ENCODE data around the gene TRIM77.
"Not testable (repeated sequence)": the region's sequence is repeated elsewhere in the genome, so short reads cannot be mapped to it uniquely, and the experiment has no call there.

Gene TRIM77

GRCh38 chr11:89709999-89710398 is at the start of gene TRIM77:
Gene TRIM77, plus strand, starts transcription at chr11:89710299. Its CDS starts 0 bp downstream, at chr11:89710299.
- TF ChIP-seq EP300 (IDR thresholded peaks at IDR 0.05; ENCODE audit: borderline replicate concordance); ZBTB7A (IDR thresholded peaks at IDR 0.05; ENCODE audit: low read depth): not testable (repeated sequence)
- TF ChIP-seq, protein P1, sequence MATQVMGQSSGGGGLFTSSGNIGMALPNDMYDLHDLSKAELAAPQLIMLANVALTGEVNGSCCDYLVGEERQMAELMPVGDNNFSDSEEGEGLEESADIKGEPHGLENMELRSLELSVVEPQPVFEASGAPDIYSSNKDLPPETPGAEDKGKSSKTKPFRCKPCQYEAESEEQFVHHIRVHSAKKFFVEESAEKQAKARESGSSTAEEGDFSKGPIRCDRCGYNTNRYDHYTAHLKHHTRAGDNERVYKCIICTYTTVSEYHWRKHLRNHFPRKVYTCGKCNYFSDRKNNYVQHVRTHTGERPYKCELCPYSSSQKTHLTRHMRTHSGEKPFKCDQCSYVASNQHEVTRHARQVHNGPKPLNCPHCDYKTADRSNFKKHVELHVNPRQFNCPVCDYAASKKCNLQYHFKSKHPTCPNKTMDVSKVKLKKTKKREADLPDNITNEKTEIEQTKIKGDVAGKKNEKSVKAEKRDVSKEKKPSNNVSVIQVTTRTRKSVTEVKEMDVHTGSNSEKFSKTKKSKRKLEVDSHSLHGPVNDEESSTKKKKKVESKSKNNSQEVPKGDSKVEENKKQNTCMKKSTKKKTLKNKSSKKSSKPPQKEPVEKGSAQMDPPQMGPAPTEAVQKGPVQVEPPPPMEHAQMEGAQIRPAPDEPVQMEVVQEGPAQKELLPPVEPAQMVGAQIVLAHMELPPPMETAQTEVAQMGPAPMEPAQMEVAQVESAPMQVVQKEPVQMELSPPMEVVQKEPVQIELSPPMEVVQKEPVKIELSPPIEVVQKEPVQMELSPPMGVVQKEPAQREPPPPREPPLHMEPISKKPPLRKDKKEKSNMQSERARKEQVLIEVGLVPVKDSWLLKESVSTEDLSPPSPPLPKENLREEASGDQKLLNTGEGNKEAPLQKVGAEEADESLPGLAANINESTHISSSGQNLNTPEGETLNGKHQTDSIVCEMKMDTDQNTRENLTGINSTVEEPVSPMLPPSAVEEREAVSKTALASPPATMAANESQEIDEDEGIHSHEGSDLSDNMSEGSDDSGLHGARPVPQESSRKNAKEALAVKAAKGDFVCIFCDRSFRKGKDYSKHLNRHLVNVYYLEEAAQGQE (IDR thresholded peaks at IDR 0.05; ENCODE audit: low read depth), result not testable (repeated sequence)

GRCh38 chr11:89667001-89667400 is 43.1 kb upstream of the TRIM77 start:
- TF ChIP-seq, protein P2, sequence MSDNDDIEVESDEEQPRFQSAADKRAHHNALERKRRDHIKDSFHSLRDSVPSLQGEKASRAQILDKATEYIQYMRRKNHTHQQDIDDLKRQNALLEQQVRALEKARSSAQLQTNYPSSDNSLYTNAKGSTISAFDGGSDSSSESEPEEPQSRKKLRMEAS (IDR thresholded peaks at IDR 0.05), result no peak
- no peak for TF ChIP-seq TAF1 (IDR thresholded peaks at IDR 0.05; ENCODE audit: low read depth)

GRCh38 chr11:89675383-89675782 is 34.7 kb upstream of the TRIM77 start:
- TF ChIP-seq RAD21 (IDR thresholded peaks at IDR 0.05; ENCODE audit: low read depth), result peak; percentile 51

DNA sequence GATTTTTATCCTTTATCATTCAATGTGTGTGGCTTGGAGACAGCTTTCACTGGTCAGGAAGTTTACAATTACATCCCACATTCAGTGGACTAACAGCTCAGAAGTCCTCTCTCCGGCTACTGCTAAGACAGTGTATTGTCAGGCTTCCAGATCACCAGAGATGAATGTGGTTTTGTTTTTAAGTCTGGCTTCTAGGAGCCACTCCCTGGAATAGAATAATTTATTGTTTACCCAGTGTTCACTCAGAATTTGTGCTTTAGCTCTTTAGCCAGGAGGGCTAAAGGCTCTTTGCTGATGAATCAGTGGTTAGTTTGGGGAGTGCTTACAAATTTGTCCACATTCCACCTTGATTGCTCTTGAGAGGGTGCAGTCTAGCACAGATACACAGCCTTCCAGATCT is 26.5 kb downstream of the TRIM77 start:
- TF ChIP-seq TCF12 (IDR thresholded peaks at IDR 0.05; ENCODE audit: low read depth) (no peak), FOXM1 (IDR thresholded peaks at IDR 0.05; ENCODE audit: borderline replicate concordance, low read depth) (no peak), CREB1 (IDR thresholded peaks at IDR 0.05; ENCODE audit: low read depth) (no peak)

- TF ChIP-seq EP300 (IDR thresholded peaks at IDR 0.05; ENCODE audit: borderline replicate concordance) (no peak), EGR1 (IDR thresholded peaks at IDR 0.05) (no peak), FOXM1 (IDR thresholded peaks at IDR 0.05; ENCODE audit: borderline replicate concordance, low read depth) (no peak), RAD21 (IDR thresholded peaks at IDR 0.05; ENCODE audit: low read depth) (no peak), TEAD4 (IDR thresholded peaks at IDR 0.05) (no peak), CREB1 (IDR thresholded peaks at IDR 0.05; ENCODE audit: low read depth) (no peak), YY1 (IDR thresholded peaks at IDR 0.05; ENCODE audit: low read depth) (no peak), TAF1 (IDR thresholded peaks at IDR 0.05; ENCODE audit: low read depth) (no peak), CEBPB (IDR thresholded peaks at IDR 0.05) (no peak), USF1 (IDR thresholded peaks at IDR 0.05) (no peak), NFIC (IDR thresholded peaks at IDR 0.05) (no peak), TCF12 (IDR thresholded peaks at IDR 0.05; ENCODE audit: low read depth) (no peak), ZBTB7A (IDR thresholded peaks at IDR 0.05; ENCODE audit: low read depth) (no peak)
- TF ChIP-seq, protein P1 (IDR thresholded peaks at IDR 0.05; ENCODE audit: low read depth), result no peak
- TF ChIP-seq, protein P2 (IDR thresholded peaks at IDR 0.05), result no peak
Measured at GRCh38 chr11:89737116-89737515, 27.0 kb downstream of the TRIM77 start.

Data from Ishikawa (cell line).